ENCODE measurements around the gene TRHDE.

Gene TRHDE

DNA sequence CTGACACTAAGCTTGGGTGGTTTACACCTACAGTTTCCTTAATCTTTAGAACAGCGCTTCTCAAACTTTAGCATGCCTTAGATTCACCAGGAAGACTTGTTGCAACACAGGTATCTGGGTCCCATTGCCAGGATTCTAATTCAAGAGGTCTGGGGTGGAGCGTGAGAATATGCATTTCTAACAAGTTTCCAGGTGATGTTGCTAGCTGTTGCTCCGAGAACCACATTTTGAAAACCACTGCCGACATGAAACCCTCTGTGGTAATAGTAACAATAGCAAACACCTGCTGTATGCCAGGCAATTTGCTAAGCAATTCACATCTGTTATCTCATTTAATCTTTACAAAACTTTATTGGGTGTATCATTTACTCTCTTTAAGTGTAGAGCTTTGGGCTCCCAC, 58.6 kb downstream of the TRHDE start:
- no peak for DNase-seq

DNA sequence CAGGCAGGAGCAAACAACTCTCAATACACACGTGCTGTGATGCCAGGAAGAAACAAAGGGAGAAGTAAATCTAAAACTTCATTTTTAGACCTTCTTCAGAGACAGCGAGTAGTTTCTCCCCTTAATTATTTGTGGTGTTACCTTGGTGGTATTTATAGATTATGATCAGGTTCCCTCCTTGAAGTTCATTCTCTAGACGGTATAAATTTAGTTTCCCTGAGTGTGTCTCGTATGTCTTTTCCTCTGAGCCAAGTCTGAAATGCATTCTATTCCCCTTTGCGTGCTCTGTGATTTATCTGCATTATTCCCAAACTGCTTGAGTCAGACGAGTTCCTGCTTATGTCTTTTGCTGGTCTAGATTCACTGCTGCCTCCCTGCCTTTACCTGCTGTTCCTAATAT, 65.2 kb downstream of the TRHDE start:
- DNase-seq = no peak

DNA sequence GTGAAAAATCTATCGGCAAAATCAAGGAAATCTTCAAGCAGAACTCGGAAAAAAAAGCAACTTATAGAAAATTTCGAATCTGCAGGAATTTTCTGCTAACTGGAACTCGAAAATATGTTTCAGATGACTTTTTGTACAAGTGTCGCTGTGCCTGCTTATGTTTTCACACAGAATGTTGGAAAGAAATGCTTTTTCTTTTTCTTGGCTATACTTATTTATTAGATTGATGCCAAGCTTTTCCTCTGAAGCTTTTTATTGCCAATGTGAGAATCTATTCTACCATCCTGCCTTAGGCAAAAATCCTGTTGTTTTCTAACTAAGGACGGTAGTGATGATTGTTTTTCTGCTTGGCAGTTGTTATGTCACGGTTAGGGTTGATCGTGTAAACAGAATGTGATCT, 65.8 kb downstream of the TRHDE start:
- no peak for DNase-seq

DNA sequence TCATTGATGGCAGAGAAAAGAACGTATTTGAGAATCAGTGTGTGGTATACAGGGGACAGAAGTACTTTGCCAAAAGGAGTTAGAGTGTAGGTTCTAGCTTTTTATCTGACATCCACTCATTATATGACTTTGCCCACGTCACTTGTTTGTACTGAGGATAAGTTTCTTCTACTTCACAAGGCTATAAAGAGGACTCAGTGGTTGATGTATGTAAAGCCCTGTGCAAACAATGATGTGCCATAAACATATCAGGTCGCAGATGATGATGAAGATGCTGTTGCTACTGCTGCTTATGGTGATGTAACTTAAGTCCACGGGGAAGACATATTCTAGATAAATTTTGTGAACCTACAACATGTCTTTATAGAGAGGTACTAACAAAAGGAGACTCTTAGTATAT, 66.3 kb downstream of the TRHDE start:
- DNase-seq = no peak

DNA sequence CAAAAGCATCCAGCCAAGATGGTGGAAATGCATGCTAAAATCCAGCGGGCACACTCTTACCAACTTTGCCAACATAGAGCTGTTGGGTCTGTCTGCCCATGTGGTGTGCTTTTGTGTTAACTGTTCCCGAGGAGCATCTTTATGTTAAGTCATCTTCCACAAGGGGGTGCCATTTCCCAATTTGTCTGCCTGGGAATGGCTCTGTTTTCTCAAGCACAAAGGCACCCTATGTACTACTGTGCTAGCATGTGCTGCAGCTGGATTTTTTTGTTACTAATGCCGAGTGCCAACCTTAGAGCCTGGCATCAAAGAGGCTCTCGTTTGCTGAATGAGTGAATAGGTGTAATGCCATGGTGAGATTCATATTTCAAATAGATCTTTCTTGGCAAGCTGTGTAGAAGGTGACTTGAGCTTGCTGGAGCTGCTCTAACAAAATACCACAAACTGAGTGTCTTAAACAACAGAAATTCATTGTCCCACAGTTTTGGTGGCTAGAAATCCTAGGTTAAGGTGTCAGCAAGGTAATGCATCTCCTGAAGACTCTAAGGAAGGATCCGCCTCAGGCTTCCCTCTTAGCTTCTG, 74.3 kb downstream of the TRHDE start:
- peak in 1 of 2 experiments; percentile 0 for DNase-seq

DNA sequence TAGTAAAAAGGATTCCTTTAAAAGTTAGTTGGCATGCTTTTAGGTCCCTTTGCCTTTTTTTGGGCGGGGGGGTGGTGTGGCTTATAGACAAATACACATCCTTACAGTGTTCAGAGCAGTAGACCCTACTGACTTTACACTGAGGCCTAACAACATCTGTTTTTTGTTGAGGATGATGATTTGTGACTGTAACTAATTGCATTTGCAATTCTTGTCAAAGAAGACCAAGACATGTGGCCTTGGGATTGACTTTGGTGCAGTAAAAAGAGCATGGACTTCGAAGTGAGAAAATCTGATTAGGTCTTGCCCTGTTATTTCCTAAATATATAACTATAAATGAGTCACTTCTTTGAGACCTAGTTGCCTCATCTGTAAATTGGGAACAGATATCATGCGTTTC, 77.3 kb downstream of the TRHDE start:
- no peak for DNase-seq

DNA sequence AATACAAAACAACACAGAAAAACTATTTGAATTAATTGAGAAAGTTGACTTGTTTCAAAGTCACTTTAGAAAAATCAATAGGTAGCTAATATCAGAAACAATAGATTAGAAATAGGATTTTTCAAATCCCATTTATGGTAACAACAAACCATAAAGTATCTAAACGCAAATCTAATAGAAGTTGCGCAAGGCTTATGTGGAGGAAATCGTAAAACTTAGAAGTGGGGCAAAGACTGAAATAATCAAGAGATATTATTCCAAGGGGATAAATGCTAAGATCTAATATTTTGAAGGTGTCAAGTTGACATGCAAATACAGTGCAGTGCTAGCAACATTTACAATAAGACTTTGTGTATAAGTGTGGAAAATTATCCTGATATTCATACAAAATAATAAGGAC, 87.2 kb downstream of the TRHDE start:
- DNase-seq = no peak

DNA sequence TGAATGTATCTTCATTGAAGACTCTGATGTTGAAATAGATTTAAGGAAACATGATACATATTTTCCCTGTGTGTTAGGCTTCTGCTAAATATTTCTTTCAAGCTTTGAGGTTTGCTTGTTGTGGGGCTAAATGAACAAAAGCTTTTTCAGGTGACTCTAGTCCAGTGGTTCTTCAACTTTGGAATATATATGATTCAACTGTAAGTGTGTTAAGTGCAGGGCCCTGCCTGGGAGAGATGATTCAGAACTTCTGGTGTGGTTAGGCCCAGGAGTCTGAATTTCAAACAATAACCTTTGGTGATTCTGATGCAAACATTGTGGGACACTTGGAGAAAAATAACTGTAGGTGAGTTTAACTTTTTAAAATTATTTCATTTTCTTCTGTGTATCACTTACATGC, 93.0 kb downstream of the TRHDE start:
- DNase-seq = no peak

DNA sequence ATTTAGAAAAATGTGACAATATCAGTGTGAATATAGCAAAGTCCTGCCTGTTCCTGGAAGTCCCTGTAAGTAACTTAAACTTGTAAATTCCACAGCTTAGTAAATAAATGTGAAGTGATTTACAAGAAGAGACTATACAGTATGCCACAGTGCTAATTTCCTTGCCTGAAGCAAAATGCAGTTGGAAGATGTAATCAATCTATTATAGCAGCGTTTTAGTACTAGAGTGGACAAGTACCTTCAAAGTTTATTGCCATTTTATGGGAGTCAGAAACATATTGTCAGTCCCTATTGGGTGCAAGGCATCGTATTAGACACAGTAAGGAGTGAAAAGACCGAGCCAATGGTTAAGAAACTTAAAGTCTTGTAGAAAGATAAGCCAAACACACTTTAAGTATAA, 94.1 kb downstream of the TRHDE start:
- DNase-seq = no peak

DNA sequence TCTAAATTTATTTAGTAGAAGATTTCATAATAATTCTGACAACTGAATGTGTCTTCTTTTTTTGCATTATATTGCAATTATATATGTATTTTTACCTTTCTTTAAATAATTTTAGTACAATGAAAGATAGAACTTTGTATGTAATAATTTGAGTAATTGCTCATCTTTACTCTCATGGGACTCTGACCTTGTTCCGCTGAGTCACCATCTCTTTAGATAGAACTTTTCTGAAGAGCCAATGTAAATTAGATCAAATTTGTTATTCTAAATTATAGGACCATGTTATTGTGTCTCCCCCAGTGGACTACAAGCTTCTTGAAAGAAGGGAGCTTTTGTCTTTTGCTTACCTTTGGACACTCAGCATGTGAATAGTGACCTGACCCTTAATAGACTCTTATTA, 96.1 kb downstream of the TRHDE start:
- DNase-seq = no peak

DNA sequence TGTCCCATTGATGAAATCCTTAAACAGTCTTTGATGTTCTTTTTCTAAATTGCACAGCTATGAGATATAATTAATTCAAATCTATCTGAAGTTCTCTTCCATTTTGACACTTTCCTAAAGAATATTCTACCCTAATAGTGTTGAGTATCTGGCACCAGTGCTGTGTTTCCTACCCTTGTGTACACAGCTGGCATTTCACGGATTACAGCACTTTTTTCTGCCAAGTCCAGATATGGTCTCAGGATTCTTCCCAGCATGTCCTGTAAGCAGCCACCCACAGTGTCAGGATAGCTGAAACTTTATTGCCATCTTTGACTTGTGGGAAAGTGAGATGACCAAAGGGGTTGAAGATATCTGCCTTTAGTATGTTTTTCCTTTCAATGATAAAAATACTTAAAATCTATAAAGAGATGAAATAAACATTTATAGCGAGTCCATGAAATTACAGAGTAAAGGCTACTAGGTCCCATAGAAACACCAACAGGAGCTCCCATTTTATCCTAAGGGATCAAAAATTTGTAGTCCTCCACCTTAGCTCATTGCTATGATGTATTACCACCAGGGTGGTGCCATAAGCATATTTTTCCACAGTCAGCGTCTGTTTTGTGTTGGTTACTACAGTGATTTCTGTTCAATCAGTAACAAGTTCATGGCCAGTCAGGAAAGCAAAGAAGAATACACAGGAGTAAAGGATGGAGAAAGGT, 96.7 kb downstream of the TRHDE start:
- DNase-seq = no peak

DNA sequence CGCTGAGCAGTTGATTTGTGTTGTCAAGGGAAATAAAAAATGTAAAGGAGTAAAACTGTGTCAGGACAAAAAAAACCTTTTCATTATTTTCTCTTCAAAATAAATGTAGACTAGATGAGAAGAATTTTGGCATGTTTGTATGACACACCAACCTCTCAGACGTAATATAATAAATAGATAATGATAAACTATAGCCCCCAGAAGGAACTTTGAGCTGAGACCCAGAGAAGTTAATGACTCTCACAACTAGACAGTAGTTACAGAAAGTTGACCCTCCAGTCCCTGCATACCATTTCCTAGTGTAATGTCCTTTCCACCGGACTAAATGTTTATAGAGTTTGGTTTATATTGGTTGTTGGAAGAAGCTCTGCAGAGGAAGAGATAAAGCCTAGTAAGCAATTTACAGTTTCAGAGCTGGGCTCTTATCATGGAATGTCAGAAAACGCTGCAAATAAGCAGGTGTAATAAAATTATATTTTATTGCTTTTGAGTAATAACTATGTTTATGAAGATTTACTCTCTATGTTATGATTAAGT, 97.3 kb downstream of the TRHDE start:
- no peak for DNase-seq

DNA sequence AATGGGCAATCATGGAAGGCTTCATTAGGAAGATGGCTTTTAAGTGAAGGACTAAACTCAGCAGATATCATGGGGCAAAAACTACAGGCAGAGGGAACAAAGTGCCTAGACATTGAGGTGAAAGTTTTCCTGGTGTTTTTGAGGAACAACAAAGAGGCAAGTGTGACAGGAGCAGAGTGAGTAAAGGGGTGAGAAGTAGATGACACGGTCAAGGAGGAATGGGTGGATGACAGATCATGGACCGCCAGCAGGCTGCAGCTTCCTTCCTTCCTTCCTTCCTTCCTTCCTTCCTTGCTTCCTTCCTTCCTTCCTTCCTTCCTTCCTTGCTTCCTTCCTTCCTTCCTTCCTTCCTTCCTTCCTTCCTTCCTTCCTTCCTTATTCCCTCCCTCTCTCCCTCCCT, 108.3 kb downstream of the TRHDE start:
- no peak for DNase-seq

DNA sequence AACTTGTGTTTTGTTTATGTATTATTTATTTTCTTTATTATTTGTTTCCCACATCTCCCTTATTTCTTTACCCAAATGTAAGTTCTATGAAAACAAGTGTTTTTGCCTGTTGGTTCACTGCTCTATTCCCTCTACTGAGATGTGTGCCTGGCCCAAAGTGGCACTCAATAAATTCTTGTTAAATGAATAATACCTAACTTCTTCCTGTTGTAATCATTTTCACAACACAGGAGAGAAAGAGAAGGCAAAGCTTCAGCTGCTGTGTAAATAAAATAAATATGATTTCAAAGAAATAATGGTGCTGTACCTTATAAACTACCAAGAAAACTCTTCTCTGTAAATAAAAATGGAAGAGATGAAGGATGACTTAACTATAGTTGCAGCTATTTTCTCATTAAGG, 116.2 kb downstream of the TRHDE start:
- DNase-seq = no peak

DNA sequence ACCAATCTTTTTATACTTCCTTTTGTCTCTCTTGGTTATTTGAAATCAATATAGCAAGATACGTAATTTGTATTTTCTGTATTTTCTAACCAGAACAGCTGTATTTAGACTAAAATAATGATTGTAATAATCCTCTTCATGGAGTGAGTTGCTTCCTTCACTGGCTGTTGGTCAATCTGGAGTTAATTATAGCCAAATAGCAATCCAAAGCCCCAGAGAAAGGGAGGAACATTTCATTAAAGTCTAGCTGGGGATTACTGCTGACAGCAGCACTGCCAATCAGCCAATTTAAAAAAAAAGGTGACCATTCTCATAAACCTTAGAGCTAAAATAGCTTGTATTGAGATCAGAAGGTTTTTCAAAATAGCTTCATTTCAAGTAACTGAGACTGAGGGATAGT, 118.0 kb downstream of the TRHDE start:
- DNase-seq = no peak

DNA sequence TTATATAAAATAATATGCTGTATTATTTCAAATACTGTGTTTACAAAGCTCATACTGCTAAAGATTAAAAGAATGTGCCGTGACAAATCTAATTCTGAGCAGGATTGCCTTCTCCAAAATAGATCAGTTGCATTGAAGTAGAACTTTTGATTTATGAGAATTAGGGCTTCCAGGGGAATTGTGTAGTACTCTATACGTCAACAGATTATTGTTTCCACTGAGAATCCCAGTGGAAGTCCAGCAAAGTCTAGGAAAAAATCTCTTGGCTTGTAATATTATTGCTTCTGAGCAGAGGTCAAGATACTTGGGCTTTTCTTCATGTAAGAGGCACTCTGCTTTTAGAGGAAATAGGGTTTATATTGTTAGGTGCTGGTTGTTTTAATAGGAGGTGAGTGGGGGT, 133.9 kb downstream of the TRHDE start:
- no peak for DNase-seq

DNA sequence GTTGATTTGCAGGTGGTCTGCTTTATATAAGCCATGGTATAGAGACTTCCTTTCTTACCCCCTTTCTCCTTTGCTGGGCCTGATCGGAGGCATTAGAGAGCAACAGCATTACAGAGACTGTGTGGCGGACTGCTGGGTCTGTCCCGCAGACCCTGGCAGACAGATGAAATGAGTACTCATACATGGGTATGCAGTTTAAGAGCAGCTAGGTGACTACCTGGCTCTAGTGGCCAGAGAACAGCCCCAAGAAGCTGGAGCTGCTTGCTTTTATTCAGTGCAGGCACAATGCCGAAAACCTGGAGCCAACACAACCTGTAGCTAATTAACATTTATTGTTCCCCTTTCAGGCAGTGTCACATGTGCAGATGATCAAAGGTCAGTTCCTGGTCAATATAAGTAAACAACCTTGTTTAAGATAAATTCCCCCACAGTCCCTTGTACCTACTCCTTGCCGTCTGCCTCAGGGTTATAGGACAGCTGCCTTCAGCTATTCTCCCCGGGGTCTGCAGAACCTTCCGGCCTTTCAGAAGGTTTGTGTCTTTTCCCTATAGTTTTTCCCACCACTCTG, 160.0 kb downstream of the TRHDE start:
- no peak for DNase-seq

DNA sequence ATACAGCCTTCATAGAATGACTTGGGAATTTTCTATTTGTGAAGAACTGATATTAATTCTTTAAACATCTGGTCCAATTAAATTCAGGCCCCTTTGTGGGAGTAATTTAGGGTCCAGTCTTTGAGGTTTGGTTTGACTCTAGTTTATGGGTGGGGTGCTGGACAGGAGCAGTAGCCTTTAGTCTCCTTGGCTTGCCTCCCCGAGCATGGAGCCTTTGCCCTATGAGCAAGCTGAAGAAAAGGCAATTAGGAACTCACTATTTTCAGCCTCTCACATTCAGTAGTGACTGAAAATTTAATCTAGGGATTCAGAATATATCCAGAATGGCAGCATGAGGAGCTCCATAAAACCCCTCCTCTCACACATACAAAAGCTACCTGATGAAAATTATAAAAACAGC, 161.1 kb downstream of the TRHDE start:
- DNase-seq = no peak

DNA sequence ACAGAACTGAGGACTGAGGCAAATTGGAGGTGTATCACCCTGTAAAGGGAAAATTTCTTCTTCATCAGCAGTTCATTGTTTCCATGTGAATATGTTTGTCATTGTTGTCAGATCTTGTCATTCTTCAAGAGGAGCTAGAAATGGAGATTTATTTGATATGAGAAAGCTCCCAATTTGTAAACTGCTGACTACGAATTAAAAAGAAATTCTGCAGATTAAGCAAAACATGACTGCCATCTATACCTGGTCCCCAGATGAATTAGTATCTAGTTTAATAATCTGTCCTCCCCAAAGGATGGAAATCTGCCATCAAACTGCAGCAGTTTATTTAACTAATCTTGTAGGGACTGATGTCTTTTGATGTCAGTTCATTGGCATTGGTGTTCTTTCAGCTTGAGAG, 162.8 kb downstream of the TRHDE start:
- DNase-seq = no peak

DNA sequence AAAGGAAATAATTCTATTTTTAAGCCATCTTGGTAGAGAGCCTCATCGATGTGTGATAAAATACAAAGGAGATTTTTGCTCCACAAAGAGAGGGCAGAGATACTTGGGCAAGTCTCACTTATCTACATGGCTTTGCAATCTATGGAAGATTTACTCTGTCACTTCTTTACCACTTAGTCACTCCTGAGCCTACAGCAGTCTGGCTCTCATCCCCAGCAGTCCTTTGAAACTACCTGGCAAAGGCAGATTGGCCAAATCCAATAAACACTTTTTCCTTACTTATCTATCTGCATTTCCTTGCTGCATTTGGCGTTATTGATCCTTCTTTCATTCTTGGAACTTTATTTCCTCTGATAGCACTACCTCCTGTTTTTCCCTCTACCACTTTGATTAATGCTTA, 170.0 kb downstream of the TRHDE start:
- no peak for DNase-seq

DNA sequence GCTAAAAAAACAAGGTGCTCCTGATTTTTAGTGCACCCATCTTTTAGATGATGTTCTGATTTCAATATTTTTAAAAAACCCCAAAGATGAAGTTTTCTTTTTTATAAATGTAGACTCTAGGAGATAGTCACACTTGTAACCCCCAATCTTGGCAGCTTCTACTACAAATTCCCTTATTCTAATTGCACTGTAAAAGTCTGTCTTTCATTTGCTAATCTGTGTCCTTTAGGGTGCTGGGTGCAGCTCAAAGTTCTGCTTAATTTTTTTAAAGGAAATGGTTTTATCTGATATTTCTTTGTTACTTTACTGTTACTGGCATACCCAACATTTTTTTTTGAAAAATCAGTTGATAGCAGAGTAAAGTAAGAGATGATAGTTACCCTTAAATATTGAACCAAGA, 172.0 kb downstream of the TRHDE start:
- DNase-seq = no peak

DNA sequence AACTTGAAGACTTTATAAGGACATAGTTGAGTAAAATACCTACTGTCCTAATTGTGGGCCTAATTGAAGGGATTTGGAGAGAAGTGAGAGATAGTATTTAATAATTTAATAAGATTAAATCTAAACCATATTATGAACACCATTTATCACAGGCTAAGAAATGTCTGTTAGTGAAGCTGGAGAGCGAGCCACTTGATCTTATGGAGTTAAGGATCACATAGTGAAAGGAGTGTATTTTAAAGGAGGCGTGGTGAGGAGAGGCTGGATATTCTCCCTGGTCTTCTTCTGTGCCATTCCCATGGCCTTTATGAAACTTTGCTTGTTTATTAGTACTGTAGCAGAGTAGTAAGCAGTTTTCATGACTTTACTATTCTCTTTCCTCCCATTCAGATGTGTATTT, 172.4 kb downstream of the TRHDE start:
- no peak for DNase-seq

DNA sequence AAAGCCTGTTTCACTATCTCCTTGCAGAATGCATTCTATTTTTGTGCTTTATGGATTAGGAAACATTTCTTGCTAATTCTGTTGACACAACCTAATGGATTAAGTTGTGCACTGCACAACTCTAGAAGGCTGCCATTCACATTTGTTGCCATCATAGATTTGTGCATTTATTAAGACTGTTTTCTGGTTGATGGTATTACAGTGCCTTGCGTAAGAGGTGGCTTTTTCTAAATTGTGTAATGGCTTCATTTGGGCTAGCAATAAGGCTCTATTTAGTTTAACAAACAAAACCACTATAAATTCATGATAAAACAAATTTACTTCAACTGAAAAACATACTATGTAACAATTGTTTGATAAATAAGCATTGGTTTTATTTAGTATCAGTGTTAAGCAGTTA, 175.9 kb downstream of the TRHDE start:
- no peak for DNase-seq

DNA sequence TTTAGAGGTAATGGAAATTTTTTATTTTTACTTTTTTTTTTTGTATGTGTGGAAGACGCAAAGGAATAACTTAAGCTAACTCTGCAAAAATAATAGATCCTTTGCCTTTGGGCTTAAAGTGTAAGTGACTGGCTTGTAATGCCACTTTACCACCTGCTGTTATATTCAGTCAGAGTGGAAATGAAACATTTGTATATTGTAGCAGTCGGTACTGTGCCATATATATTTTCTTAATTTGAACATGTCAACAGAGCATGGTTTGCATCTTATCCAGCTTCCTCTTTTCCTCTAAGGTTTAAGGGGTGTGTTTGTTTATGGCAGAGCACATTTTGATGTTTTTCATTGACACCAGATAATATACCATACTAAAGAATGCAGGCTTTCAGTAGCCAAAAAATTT, 176.6 kb downstream of the TRHDE start:
- no peak for DNase-seq

DNA sequence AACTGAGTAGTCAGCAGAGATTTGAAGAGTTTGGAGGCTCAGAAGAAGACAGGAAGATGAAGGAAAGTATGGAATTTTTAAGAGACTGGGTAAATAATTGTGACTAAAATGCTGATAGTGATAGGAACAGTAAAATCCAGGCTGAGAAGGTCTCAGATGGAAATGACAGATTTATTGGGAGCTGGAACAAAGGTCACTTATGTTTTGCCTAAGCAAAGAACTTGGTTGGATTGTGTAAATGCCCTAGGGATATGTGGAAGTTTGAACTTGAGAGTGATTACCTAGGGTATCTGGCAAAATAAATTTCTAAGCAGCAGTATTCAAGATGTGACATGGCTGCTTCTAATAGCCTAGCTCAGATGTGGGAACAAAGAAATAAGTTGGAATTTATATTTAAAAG, 180.9 kb downstream of the TRHDE start:
- DNase-seq = no peak

Data from activated CD4-positive, alpha-beta T cell treated with anti-CD3 and anti-CD28 coated beads, Interleukin-2, amount 50 U/mL, for 4 hours (primary cell).